ENCODE measurements around the gene CGA.

CGA gene

GRCh38 chr6:87088076-87088475 is 6.8 kb downstream of the CGA start:
- DNase-seq (ENCODE audit: low read depth in 2 of 2) = no peak

DNA sequence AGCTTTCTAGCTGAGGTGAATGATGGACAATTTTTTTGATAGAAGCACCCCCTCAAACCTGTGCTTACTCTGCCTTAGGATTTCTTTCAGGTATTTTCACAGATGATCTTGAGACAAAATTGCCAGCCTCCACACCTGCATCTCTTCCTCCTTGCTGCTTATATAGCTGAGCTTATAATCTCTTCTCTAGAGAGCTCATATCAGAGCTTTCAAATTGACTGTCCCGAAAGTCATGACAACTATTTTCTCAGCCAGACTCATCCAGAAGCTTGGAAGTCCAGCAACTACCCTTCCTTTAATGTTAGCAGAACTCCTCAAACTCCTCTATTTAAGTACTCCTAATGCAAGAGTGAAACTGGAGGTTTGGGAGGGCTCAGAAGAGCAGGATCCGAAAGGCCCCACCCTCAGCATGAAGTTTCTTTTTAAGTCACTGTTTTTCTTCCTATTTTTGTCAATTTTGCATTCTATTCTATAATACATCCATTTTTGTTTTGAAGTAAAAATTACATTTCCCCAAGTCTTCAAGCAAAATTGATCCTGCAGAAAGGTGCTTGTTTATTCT is 12.7 kb downstream of the CGA start:
- no peak for DNase-seq (ENCODE audit: low read depth in 2 of 2)

GRCh38 chr6:87078983-87079616 is 15.8 kb downstream of the CGA start:
- DNase-seq (ENCODE audit: low read depth in 2 of 2) = peak; percentile 39 to 43

GRCh38 chr6:87075168-87075567 is 19.7 kb downstream of the CGA start:
- DNase-seq (ENCODE audit: low read depth in 2 of 2) = no peak

DNA sequence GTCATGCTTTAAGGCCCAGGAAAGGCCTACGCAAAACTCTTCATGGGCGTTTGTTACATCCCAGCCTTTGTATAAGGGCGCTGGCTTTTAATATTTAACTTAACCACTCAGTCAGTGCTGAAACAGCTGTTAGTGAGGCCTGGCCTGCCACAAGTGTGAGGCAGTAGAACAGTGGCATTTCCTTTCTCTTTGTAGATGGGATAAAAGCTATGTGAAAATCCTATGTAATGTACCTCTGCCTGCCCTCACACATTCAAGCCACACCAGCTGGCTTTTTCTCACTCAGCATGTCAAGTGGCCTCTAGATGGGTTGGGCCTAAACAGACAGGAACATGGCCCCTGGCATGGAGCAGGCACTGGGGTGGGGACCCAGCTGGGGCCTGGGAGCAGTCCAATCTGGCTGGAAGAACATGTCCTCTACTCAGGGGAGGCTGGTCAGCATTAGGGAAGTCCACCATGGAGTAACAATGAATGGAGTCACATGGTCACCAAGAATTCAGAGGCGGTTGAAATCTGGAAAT is 20.7 kb downstream of the CGA start:
- no peak for DNase-seq (ENCODE audit: low read depth in 2 of 2)

GRCh38 chr6:87071683-87072082 is 23.2 kb downstream of the CGA start:
- no peak for DNase-seq (ENCODE audit: low read depth in 2 of 2)

- DNase-seq (ENCODE audit: low read depth in 2 of 2) = no peak
Measured at GRCh38 chr6:87070741-87071140, 24.2 kb downstream of the CGA start.

- no peak for DNase-seq (ENCODE audit: low read depth in 2 of 2)
Measured at GRCh38 chr6:87068795-87069194, 26.1 kb downstream of the CGA start.

- peak; percentile 3 to 6 for DNase-seq (ENCODE audit: low read depth in 2 of 2)
Measured at GRCh38 chr6:87066449-87067333, 28.2 kb downstream of the CGA start.

DNA sequence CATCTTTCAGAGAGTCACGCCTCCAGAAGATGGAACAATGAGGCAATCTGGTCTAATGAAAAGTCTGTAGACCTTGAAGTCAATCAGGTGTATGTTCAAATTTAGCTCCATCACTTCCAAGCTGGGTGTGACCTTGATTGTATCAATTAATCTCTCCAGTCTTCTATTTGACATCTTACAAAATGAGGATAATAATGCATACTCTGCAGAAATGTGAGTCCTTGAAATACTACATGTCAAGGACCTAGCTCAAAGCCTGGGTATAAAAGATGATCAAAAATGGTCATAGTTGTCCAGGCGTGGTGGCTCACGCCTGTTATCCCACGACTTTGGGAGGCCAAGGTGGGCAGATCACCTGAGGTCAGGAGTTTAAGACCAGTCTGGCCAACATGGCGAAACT is 29.8 kb downstream of the CGA start:
- DNase-seq (ENCODE audit: low read depth in 2 of 2) = no peak

- DNase-seq (ENCODE audit: low read depth in 2 of 2) = no peak
Measured at GRCh38 chr6:87059943-87060342, 35.0 kb downstream of the CGA start.

- no peak for DNase-seq (ENCODE audit: low read depth in 2 of 2)
Measured at GRCh38 chr6:87054143-87054833, 40.6 kb downstream of the CGA start.

DNA sequence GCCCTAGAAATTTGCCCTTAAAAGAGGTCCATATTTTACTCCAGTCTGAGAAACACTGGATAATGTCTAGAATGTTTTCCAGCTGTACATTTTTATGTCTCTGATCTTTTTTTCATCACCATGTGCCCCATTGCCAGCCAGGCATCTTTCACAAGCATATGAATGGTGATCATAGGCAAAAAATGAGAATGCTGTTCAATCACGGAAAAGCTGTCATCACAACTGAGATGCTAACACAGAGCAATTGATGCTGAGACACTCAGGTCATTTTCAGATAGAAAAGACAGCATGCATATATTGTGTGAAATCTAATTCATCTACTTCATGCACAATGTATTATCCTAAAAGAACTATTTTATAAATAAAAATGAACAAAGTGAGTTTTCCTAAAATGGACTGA is 41.6 kb downstream of the CGA start:
- no peak for DNase-seq (ENCODE audit: low read depth in 2 of 2)

- DNase-seq (ENCODE audit: low read depth in 2 of 2) = no peak
Measured at GRCh38 chr6:87049779-87050178, 45.1 kb downstream of the CGA start.

- no peak for DNase-seq (ENCODE audit: low read depth in 2 of 2)
Measured at GRCh38 chr6:87045521-87046075, 49.3 kb downstream of the CGA start.

DNA sequence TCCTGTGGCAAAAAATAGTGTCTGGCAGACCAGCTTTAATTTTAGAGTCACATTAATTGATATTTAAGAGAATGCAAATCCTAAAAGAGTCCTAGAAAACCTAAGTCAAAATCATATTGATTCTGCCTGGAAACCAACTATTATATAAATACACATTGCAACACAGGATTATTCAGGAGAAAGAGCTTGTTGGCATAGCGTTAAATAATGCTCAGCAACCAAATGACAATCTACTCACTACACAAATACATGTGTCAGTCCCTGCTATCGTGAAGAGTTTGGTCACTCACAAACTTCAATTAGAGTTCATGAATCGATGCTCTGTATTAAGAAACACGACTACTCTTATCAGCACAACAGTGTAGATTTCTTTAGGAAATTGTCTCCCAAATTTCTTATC is 54.2 kb downstream of the CGA start:
- no peak for DNase-seq (ENCODE audit: low read depth in 2 of 2)
